ENCODE results near the gene MATCAP1. TPM values are rescaled to one million over a fixed set of nuclear protein-coding genes. Genes with fewer than 3 reads are reported as not detected.

Gene MATCAP1
- total and polyA plus RNA-seq, 2 of the 13 experiments (the other 11 are each of a cell fraction or from before 2014, with no cell fraction given) = 11.2 to 24.5 TPM

DNA sequence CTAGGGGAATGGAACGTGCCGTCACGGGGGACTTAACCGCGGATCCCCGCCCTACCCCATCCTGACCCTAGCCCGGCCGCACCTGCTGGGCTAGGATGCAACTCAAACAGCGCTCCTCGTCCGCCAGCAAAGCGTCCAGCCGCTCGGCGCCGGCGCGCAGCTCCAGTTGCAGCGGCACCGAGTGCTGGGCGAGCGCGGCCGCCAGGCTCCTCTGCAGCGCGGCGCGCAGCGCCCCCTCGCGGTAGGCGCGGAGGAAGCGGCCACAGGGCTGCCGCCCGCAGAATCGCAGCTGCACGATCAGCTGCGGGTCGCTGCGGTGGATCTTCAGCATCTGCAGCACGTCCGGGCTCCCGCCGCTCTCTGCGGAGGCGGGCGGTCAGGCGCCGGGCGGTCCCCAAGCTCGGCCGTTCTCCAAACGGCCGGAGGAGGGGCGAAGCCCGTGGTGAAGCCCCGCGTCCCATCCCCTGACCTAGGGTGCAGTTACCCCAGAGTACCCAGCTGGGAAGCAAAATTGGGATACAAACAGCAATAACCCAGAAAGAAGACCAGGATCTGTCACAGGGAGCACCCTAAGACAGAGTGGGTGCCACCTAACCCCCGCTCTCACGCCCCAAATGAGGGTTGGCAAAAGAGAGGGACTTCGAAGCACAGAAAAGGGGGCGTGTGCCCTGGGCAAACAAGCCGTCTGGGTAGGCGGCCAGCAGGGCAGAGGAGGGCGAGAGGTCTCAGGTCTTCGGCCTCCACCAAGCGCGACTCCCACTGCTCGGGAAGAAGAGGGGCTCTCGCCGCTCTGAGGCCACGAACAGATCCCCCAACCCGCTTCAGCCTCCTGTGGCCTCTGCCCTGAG, 28.2 kb downstream of the MATCAP1 start (continued):
- TF ChIP-seq, protein P1, sequence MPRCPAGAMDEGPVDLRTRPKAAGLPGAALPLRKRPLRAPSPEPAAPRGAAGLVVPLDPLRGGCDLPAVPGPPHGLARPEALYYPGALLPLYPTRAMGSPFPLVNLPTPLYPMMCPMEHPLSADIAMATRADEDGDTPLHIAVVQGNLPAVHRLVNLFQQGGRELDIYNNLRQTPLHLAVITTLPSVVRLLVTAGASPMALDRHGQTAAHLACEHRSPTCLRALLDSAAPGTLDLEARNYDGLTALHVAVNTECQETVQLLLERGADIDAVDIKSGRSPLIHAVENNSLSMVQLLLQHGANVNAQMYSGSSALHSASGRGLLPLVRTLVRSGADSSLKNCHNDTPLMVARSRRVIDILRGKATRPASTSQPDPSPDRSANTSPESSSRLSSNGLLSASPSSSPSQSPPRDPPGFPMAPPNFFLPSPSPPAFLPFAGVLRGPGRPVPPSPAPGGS (CRISPR knock-in tag; IDR thresholded peaks at IDR 0.05) = peak; percentile 43; the same call in 1 of the 2 replicates
- TF ChIP-seq ZNF788 (CRISPR knock-in tag; IDR thresholded peaks at IDR 0.05; ENCODE audit: borderline replicate concordance) (no peak), SP4 (CRISPR knock-in tag; IDR thresholded peaks at IDR 0.05) (peak; percentile 66), ZNF234 (CRISPR knock-in tag; conservative IDR thresholded peaks at IDR 0.05) (no peak), EEA1 (CRISPR knock-in tag; IDR thresholded peaks at IDR 0.05; ENCODE audit: borderline replicate concordance) (peak; percentile 48; the same call in 1 of the 2 replicates), FIP1L1 (IDR thresholded peaks at IDR 0.05; ENCODE audit: borderline replicate concordance, insufficient read depth, low read depth, low read length) (no peak), MED1 (CRISPR knock-in tag; IDR thresholded peaks at IDR 0.05) (peak; percentile 77), ZNF33A (CRISPR knock-in tag; IDR thresholded peaks at IDR 0.05; ENCODE audit: borderline replicate concordance) (no peak), HNRNPH1 (optimal IDR thresholded peaks at IDR 0.05; ENCODE audit: low read depth, low read length) (no peak), ZSCAN31 (CRISPR knock-in tag; IDR thresholded peaks at IDR 0.05; ENCODE audit: low read depth) (no peak), ZNF282 (IDR thresholded peaks at IDR 0.05; ENCODE audit: partially characterized antibody) (no peak), ZSCAN9 (CRISPR knock-in tag; IDR thresholded peaks at IDR 0.05; ENCODE audit: borderline replicate concordance) (peak; percentile 46; the same call in 1 of the 2 replicates), MTF2 (CRISPR knock-in tag; IDR thresholded peaks at IDR 0.05; ENCODE audit: borderline replicate concordance) (0 out of 2 replicates have a peak, but pooled peaks have one; percentile 58), ZNF569 (CRISPR knock-in tag; IDR thresholded peaks at IDR 0.05; ENCODE audit: borderline replicate concordance) (no peak), BHLHE40 (IDR thresholded peaks at IDR 0.05; ENCODE audit: low read length) (peak; percentile 69), ISL2 (CRISPR knock-in tag; IDR thresholded peaks at IDR 0.05) (no peak), MED8 (CRISPR knock-in tag; IDR thresholded peaks at IDR 0.05; ENCODE audit: insufficient replicate concordance) (no peak), ZNF839 (CRISPR knock-in tag; IDR thresholded peaks at IDR 0.05; ENCODE audit: borderline replicate concordance) (no peak)
- TF ChIP-seq, protein P2, sequence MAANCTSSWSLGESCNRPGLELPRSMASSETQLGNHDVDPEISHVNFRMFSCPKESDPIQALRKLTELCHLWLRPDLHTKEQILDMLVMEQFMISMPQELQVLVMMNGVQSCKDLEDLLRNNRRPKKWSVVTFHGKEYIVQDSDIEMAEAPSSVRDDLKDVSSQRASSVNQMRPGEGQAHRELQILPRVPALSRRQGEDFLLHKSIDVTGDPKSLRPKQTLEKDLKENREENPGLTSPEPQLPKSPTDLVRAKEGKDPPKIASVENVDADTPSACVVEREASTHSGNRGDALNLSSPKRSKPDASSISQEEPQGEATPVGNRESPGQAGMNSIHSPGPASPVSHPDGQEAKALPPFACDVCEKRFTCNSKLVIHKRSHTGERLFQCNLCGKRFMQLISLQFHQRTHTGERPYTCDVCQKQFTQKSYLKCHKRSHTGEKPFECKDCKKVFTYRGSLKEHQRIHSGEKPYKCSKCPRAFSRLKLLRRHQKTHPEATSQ (CRISPR knock-in tag; IDR thresholded peaks at IDR 0.05; ENCODE audit: borderline replicate concordance) = no peak
- TF ChIP-seq, protein P3, sequence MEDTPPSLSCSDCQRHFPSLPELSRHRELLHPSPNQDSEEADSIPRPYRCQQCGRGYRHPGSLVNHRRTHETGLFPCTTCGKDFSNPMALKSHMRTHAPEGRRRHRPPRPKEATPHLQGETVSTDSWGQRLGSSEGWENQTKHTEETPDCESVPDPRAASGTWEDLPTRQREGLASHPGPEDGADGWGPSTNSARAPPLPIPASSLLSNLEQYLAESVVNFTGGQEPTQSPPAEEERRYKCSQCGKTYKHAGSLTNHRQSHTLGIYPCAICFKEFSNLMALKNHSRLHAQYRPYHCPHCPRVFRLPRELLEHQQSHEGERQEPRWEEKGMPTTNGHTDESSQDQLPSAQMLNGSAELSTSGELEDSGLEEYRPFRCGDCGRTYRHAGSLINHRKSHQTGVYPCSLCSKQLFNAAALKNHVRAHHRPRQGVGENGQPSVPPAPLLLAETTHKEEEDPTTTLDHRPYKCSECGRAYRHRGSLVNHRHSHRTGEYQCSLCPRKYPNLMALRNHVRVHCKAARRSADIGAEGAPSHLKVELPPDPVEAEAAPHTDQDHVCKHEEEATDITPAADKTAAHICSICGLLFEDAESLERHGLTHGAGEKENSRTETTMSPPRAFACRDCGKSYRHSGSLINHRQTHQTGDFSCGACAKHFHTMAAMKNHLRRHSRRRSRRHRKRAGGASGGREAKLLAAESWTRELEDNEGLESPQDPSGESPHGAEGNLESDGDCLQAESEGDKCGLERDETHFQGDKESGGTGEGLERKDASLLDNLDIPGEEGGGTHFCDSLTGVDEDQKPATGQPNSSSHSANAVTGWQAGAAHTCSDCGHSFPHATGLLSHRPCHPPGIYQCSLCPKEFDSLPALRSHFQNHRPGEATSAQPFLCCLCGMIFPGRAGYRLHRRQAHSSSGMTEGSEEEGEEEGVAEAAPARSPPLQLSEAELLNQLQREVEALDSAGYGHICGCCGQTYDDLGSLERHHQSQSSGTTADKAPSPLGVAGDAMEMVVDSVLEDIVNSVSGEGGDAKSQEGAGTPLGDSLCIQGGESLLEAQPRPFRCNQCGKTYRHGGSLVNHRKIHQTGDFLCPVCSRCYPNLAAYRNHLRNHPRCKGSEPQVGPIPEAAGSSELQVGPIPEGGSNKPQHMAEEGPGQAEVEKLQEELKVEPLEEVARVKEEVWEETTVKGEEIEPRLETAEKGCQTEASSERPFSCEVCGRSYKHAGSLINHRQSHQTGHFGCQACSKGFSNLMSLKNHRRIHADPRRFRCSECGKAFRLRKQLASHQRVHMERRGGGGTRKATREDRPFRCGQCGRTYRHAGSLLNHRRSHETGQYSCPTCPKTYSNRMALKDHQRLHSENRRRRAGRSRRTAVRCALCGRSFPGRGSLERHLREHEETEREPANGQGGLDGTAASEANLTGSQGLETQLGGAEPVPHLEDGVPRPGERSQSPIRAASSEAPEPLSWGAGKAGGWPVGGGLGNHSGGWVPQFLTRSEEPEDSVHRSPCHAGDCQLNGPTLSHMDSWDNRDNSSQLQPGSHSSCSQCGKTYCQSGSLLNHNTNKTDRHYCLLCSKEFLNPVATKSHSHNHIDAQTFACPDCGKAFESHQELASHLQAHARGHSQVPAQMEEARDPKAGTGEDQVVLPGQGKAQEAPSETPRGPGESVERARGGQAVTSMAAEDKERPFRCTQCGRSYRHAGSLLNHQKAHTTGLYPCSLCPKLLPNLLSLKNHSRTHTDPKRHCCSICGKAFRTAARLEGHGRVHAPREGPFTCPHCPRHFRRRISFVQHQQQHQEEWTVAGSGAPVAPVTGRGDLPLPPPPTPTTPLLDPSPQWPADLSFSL (CRISPR knock-in tag; IDR thresholded peaks at IDR 0.05) = no peak

Measured in HepG2 (cell line).